Activated T-cell treated with anti-CD3 and anti-CD28 coated beads, Interleukin-2, amount 50 U/mL, for 48 hours (primary cell): ENCODE results near the gene TUBAL3.

Experiments
- DNase-seq, 2 experiments: peaks; one replicate each; pipeline ENCODE4 v3.0.0-alpha.2; 2020

TUBAL3 gene

GRCh38 chr10:5373891-5374611 is 30.6 kb downstream of the TUBAL3 start:
- DNase-seq, result no peak

- no peak for DNase-seq
Measured at GRCh38 chr10:5373307-5373706, 31.3 kb downstream of the TUBAL3 start.

- DNase-seq, result no peak
Measured at GRCh38 chr10:5370493-5371352, 33.9 kb downstream of the TUBAL3 start.

GRCh38 chr10:5369362-5370158 is 35.1 kb downstream of the TUBAL3 start:
- no peak for DNase-seq

- no peak for DNase-seq
Measured at GRCh38 chr10:5365928-5366327, 38.7 kb downstream of the TUBAL3 start.

- DNase-seq, result no peak
Measured at GRCh38 chr10:5364890-5365338, 39.7 kb downstream of the TUBAL3 start, which contains the start of gene UCN3. UCN3 (plus strand) TSS chr10:5364966; CDS start chr10:5373721, 8,755 bp downstream.

GRCh38 chr10:5364374-5364773 is 40.3 kb downstream of the TUBAL3 start:
- no peak for DNase-seq

GRCh38 chr10:5362873-5363272 is 41.8 kb downstream of the TUBAL3 start:
- no peak for DNase-seq

GRCh38 chr10:5361966-5362365 is 42.7 kb downstream of the TUBAL3 start:
- DNase-seq, result no peak

GRCh38 chr10:5360318-5360915 is 44.2 kb downstream of the TUBAL3 start:
- DNase-seq, result no peak

- no peak for DNase-seq
Measured at GRCh38 chr10:5356302-5356763, 48.3 kb downstream of the TUBAL3 start.

GRCh38 chr10:5355594-5356301 is 48.9 kb downstream of the TUBAL3 start:
- DNase-seq, result no peak

GRCh38 chr10:5354068-5354467 is 50.6 kb downstream of the TUBAL3 start:
- no peak for DNase-seq

- DNase-seq, result no peak
Measured at GRCh38 chr10:5349362-5349761, 55.3 kb downstream of the TUBAL3 start.

- DNase-seq, result no peak
Measured at GRCh38 chr10:5346881-5347280, 57.7 kb downstream of the TUBAL3 start.

- DNase-seq, result no peak
Measured at GRCh38 chr10:5344746-5345145, 59.9 kb downstream of the TUBAL3 start.

GRCh38 chr10:5343979-5344378 is 60.6 kb downstream of the TUBAL3 start:
- DNase-seq, result no peak

- no peak for DNase-seq
Measured at GRCh38 chr10:5343561-5343960, 61.1 kb downstream of the TUBAL3 start.
